Activated CD4-positive, alpha-beta memory T cell treated with anti-CD3 and anti-CD28 coated beads, Interleukin-2, amount 10 ng/mL, durations not matched to agents 7 days and 5 days (primary cell): ENCODE measurements around the gene STARD10. TPM values are rescaled to one million over a fixed set of nuclear protein-coding genes. Genes with fewer than 3 reads are reported as not detected.
A peak's percentile ranks its signal among the peaks of the same experiment; 100 is the strongest.

Experiments used
- CTCF ChIA-PET: fragments of 350-600 bp; sonication (Branson Sonifier 250); formaldehyde crosslinking; loops from one replicate; lab custom pipeline; 2021; ENCODE audit warnings: antibody characterized with exemption, inconsistent platforms; lab: Charles Lee
- POLR2A ChIA-PET: fragments of 350-600 bp; sonication (Branson Sonifier 250); formaldehyde crosslinking; loops from one replicate; lab custom pipeline; 2021; ENCODE audit warnings: antibody characterized with exemption; lab: Charles Lee
- DNase-seq: peaks from one replicate; pipeline ENCODE4 v3.0.0-alpha.2; 2020
- H3K27ac Mint-ChIP-seq: one replicate; pipeline ENCODE4 v1.8.0; 2021; ENCODE audit warnings: mild to moderate bottlenecking, mixed read lengths
- H3K27me3 Mint-ChIP-seq: one replicate; pipeline ENCODE4 v1.8.0; 2021; ENCODE audit warnings: mixed read lengths
- H3K36me3 Mint-ChIP-seq: one replicate; pipeline ENCODE4 v1.8.0; 2021; ENCODE audit warnings: low read depth, mixed read lengths
- H3K4me1 Mint-ChIP-seq: one replicate; pipeline ENCODE4 v1.8.0; 2021; ENCODE audit warnings: mixed read lengths
- H3K4me3 Mint-ChIP-seq: one replicate; pipeline ENCODE4 v1.8.0; 2021; ENCODE audit warnings: mild to moderate bottlenecking, mixed read lengths
- H3K9me3 Mint-ChIP-seq: one replicate; pipeline ENCODE4 v1.8.0; 2021; ENCODE audit warnings: mixed read lengths
- total RNA-seq, 2 experiments: library from RNA; stranded (reverse); gene quantifications; one replicate each; pipeline ENCODE4 v1.2.3, GENCODE V29; 2021

The STARD10 gene
- total RNA-seq, 2 experiments from 2014 or later = 11.3 to 11.6 TPM

DNA sequence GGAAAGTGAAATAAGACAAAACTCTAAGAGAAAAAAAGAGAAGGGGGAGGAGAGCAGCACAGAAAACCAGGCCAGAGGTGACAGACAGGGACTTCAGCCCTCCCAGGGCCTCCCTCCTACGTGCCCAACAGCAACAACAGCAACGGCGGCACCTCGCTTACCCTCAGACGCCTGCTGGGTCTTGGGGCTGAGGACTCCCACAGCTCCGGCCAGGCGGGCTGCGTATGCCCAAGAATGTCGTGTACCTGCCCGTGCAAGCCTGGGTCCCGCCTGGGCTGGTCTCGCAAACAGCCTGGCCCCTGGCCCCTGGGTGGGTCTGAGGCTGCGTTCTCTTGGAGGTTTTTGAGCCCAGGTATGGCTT, 72.2 kb downstream of the STARD10 start:
- H3K9me3 Mint-ChIP-seq = no peaks in the 10 kb centered on the region
- ChIA-PET CTCF (interaction anchor here (1.5 to 4.1 kb wide), 4 partner anchors 37 to 91 kb away, joined by 3 to 29 read pairs (median 10); no protein-coding TSS in a partner anchor), POLR2A (interaction anchor here (0.6 to 3.4 kb wide), 11 partner anchors 10 to 431 kb away, joined by 3 to 24 read pairs (median 6); partner anchors contain the start of genes ATG16L2 and STARD10)
- H3K36me3 Mint-ChIP-seq = peaks cover 39% of the 10 kb centered on the region
- H3K4me1 Mint-ChIP-seq = peaks cover 60% of the 10 kb centered on the region
- DNase-seq = peak; percentile 52
- peak overlapping the region; percentile 86 for H3K27ac Mint-ChIP-seq
- H3K27me3 Mint-ChIP-seq = no peaks in the 10 kb centered on the region
- peak overlapping the region; percentile 89 for H3K4me3 Mint-ChIP-seq

DNA sequence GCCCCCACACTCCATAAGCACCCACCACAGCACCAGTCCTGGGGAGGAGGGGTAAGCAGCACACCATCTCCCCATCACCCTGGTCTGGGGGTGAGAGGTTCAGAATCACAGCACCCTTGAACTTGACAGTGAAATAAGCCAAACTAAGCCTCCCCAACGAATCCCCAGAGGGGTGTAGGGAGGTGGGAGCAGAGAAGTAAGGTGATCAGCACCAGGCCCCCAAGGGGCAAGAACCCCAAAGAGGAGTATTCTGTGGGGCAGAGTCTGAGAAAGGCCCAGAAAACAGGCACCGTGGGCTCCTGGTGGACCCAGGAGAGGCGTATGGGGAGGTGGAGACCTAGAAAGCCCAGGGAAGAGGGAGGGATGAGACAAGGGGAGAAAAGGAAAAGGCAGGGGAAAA, 72.6 kb downstream of the STARD10 start:
- Mint-ChIP-seq H3K36me3 (peaks cover 38% of the 10 kb centered on the region), H3K27ac (peak overlapping the region; percentile 86), H3K9me3 (no peaks in the 10 kb centered on the region), H3K27me3 (no peaks in the 10 kb centered on the region), H3K4me1 (peaks cover 60% of the 10 kb centered on the region), H3K4me3 (peak overlapping the region; percentile 89)
- DNase-seq = no peak
- CTCF ChIA-PET = interaction anchor here (1.3 to 4.1 kb wide), 4 partner anchors 37 to 92 kb away, joined by 3 to 29 read pairs (median 8); no protein-coding TSS in a partner anchor
- POLR2A ChIA-PET = interaction anchor here (2.0 to 3.4 kb wide), 4 partner anchors 10 to 94 kb away, joined by 6 to 24 read pairs (median 12); partner anchors contain the start of gene ATG16L2

DNA sequence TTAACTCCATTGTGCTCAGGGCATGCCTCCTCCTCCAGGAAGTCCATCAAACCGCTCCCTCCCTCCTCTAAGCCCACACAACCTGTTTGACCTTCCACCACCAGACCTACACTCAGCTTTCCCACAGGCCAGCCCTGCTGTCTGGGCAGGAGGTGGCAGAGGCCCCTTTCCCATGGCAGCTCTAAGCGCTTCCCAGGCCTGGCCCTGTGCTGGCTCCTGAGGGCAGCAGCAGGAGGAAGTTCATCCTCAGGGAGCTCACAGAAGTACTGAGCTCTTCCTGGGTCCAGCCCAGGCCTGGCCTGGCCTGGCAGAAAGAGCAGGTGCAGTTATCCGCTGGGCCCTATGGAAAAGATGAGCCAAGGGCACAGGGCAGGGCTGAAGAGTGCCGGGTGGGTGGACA, 73.1 kb downstream of the STARD10 start:
- H3K4me3 Mint-ChIP-seq = peak overlapping the region; percentile 89
- H3K27me3 Mint-ChIP-seq = no peaks in the 10 kb centered on the region
- peaks cover 62% of the 10 kb centered on the region for H3K4me1 Mint-ChIP-seq
- H3K9me3 Mint-ChIP-seq = no peaks in the 10 kb centered on the region
- CTCF ChIA-PET = interaction anchor here (1.0 to 4.1 kb wide), 5 partner anchors 36 to 92 kb away, joined by 3 to 29 read pairs (median 4); partner anchors contain the start of gene STARD10
- peak overlapping the region; percentile 86 for H3K27ac Mint-ChIP-seq
- POLR2A ChIA-PET = interaction anchor here (1.0 to 2.3 kb wide), 3 partner anchors 11 to 40 kb away, joined by 3 to 7 read pairs (median 6); no protein-coding TSS in a partner anchor
- DNase-seq = no peak
- peaks cover 35% of the 10 kb centered on the region for H3K36me3 Mint-ChIP-seq

DNA sequence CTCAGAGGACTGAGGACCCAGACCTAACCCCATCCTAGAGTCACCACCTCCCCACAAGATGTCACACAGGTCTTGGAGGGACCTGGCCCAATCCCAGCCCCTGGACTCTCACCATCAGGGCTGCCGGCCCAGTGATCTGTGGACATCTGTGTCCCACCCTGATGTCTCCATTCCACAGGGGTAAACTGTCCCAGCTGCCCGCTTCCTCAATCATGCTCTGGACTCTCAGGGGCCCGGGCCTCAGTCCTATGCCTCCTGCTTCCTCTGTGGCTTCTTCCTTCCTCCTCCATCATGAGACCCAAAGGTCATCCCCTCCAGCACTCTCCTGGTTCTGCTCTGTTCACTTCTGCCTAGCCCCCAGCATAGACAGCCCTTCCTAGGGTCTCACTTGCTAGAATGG, 73.8 kb downstream of the STARD10 start:
- Mint-ChIP-seq H3K4me1 (peaks cover 55% of the 10 kb centered on the region), H3K4me3 (peak overlapping the region; percentile 89), H3K27me3 (no peaks in the 10 kb centered on the region), H3K36me3 (peaks cover 27% of the 10 kb centered on the region), H3K27ac (peak overlapping the region; percentile 86), H3K9me3 (no peaks in the 10 kb centered on the region)
- CTCF ChIA-PET = interaction anchor here (1.0 to 4.1 kb wide), 4 partner anchors 36 to 93 kb away, joined by 4 to 29 read pairs (median 8); partner anchors contain the start of gene STARD10
- POLR2A ChIA-PET = interaction anchor here (1.0 to 2.0 kb wide), 3 partner anchors 18 to 96 kb away, joined by 3 to 6 read pairs (median 4); no protein-coding TSS in a partner anchor
- no peak for DNase-seq

DNA sequence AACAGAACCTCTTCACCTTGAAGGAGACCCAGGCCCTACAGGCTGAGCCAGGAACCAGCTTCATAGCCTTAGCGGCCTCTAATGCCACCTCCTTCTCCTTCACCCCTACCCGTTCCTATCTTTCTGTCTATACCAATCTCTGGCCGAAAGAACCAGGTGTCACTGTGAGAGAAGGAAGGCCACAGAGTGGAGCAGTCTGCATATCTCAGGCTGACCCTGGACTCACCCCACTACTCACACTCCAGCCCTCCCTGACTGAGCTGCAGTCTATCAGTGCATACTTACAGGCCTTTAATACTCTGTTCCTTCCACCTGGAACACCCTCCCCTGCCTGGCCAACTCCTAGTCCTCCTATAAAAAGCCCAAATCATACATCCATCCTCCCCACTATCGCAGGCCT, 74.3 kb downstream of the STARD10 start:
- Mint-ChIP-seq H3K4me1 (peaks cover 54% of the 10 kb centered on the region), H3K27ac (peak overlapping the region; percentile 86), H3K9me3 (no peaks in the 10 kb centered on the region), H3K36me3 (peaks cover 27% of the 10 kb centered on the region), H3K27me3 (no peaks in the 10 kb centered on the region), H3K4me3 (peak overlapping the region; percentile 21)
- ChIA-PET POLR2A (interaction anchor here (0.7 to 1.3 kb wide), 2 partner anchors 96 to 548 kb away, joined by 3 to 4 read pairs; no protein-coding TSS in a partner anchor), CTCF (interaction anchor here (3.4 kb wide), 1 partner anchor 35 kb away, joined by 12 read pairs; no protein-coding TSS in a partner anchor)
- DNase-seq = no peak

DNA sequence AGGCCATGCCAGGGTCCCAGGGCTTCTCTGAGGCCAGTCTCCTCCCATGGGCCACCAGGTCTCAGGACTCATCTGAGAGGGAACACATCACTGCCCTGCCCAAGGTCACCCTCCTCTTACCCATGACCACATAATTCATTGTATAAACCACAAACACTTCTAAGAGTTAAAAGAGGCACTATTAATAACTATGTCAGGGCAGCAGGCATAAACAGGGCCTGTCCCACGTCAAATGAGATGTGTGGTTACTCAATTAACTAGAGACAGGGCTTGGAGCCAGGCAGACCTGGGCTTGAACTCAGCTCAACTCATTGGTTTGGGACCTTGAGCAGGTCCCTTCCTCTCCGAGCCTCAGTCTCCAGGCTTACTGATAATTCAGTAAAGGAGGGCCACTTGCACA, 74.7 kb downstream of the STARD10 start:
- H3K27me3 Mint-ChIP-seq = no peaks in the 10 kb centered on the region
- peaks cover 27% of the 10 kb centered on the region for H3K36me3 Mint-ChIP-seq
- no peak for DNase-seq
- H3K27ac Mint-ChIP-seq = no peak overlapping the region
- peaks cover 54% of the 10 kb centered on the region for H3K4me1 Mint-ChIP-seq
- ChIA-PET POLR2A (interaction anchor here (0.7 to 1.3 kb wide), 3 partner anchors 75 to 549 kb away, joined by 3 to 4 read pairs (median 3); no protein-coding TSS in a partner anchor), CTCF (interaction anchor here (3.4 kb wide), 1 partner anchor 35 kb away, joined by 12 read pairs; no protein-coding TSS in a partner anchor)
- H3K9me3 Mint-ChIP-seq = no peaks in the 10 kb centered on the region
- no peak overlapping the region for H3K4me3 Mint-ChIP-seq

DNA sequence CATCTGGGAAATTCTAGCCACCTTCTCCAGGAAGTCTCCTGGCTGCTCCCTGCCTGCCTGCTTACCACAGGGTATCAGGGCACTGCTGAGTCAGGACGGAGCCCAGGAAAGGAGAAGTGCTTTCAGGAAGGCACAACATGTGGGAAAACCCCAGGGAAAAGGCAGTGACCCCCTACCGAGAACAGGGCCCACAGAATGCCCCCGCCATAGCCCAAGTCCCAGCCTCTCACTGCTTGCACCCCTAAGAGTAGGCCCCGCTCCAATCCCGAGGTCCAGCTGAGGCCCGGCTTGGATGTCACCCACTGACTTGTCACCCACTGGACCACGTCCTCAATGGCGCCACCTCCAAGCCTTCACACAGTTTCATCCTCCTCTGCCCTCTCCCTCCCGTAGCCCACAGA, 75.7 kb downstream of the STARD10 start:
- ChIA-PET CTCF (interaction anchor here (3.4 kb wide), 1 partner anchor 34 kb away, joined by 12 read pairs; no protein-coding TSS in a partner anchor), POLR2A (interaction anchor here (1.2 kb wide), 2 partner anchors 77 to 95 kb away, joined by 3 read pairs; no protein-coding TSS in a partner anchor)
- no peak for DNase-seq
- H3K4me3 Mint-ChIP-seq = no peak overlapping the region
- H3K36me3 Mint-ChIP-seq = peaks cover 27% of the 10 kb centered on the region
- H3K27ac Mint-ChIP-seq = no peak overlapping the region
- H3K4me1 Mint-ChIP-seq = peaks cover 47% of the 10 kb centered on the region
- no peaks in the 10 kb centered on the region for H3K27me3 Mint-ChIP-seq
- H3K9me3 Mint-ChIP-seq = no peaks in the 10 kb centered on the region

DNA sequence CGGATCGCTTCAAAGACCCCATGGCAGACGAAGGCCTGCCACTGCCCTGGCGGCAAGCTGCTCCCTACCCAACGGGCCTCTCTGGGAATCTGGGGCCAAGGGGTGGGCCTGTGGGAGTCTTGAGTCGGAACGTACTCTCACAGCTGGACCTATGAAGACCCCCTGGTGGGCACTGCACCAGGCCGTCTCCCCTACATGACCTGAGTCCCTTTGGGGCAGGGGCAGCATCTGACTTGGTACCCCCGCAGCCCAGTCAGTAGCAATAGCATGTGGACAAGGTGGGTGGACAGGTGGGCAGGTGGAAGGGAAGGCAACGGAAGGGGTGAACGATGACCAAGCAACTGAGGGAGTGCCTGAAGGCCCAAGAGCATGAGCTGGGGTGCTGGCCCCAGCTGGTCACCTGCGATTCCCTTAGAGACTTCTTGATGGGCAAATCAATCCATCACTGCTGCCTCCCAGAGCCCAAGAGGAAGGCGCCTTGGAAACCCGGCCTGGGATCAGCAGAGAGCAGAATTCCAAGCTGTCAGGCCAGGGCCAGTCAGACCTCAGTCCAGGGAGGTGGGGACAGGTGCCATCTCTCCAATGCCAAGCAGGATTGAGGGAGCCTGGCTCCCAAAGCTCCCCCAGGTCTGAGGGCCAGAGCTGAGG, 76.9 kb downstream of the STARD10 start:
- Mint-ChIP-seq H3K4me3 (no peak overlapping the region), H3K36me3 (peaks cover 31% of the 10 kb centered on the region), H3K27me3 (no peaks in the 10 kb centered on the region), H3K4me1 (peaks cover 38% of the 10 kb centered on the region), H3K27ac (no peak overlapping the region), H3K9me3 (no peaks in the 10 kb centered on the region)
- POLR2A ChIA-PET = interaction anchor here (0.7 to 1.2 kb wide), 3 partner anchors 10 to 96 kb away, joined by 3 read pairs; no protein-coding TSS in a partner anchor
- no peak for DNase-seq
- CTCF ChIA-PET = interaction anchor here (0.8 to 1.2 kb wide), 4 partner anchors 8 to 76 kb away, joined by 3 to 5 read pairs (median 4); no protein-coding TSS in a partner anchor

DNA sequence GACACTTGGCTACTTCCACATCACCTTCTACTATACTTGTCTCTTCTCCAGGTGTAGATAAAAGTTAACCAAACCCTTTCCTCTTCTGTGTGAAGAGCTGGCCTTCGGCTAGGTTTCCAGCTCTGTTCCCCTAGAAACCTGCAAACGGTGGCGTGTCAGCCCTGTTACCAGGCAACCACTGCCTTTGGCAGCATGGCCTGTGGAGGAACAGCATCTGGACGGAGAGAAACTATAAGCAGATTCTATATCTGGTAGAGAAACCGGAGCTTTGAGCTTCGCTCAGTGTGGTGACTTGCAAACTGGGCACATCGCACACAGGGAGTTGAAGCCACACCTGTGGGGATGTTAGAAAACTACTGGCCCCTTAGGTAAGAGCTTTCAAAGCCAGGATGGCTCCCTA, 77.6 kb downstream of the STARD10 start:
- ChIA-PET POLR2A (interaction anchor here (0.6 to 1.1 kb wide), 3 partner anchors 10 to 223 kb away, joined by 3 read pairs; no protein-coding TSS in a partner anchor), CTCF (interaction anchor here (0.7 to 1.2 kb wide), 6 partner anchors 9 to 278 kb away, joined by 3 to 5 read pairs (median 3); no protein-coding TSS in a partner anchor)
- DNase-seq = no peak
- Mint-ChIP-seq H3K9me3 (no peaks in the 10 kb centered on the region), H3K27ac (no peak overlapping the region), H3K4me3 (no peak overlapping the region), H3K4me1 (peaks cover 35% of the 10 kb centered on the region), H3K36me3 (peaks cover 27% of the 10 kb centered on the region), H3K27me3 (no peaks in the 10 kb centered on the region)

DNA sequence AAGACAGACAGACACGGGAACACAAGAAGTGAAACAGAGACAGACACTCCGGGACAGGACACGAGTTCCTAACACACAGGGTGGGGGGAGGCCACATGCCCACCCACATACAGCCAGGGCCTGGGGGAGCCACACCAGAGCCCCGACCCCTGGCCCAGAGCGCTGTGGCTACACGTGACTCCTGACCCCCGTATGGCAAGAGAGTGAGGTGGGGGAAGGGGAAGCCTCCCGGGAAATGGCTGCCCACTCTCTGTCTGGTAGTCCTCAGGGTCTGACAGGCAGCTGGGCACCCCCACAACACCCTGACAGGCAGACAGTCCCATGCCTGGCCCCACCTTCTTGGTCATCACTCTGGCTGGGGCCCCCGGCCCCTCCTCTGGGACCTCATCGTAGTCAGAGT, 81.0 kb downstream of the STARD10 start:
- H3K4me3 Mint-ChIP-seq = no peak overlapping the region
- peaks cover 2% of the 10 kb centered on the region for H3K4me1 Mint-ChIP-seq
- CTCF ChIA-PET = no interaction called here
- H3K27ac Mint-ChIP-seq = no peak overlapping the region
- peaks cover 36% of the 10 kb centered on the region for H3K36me3 Mint-ChIP-seq
- H3K27me3 Mint-ChIP-seq = no peaks in the 10 kb centered on the region
- no peaks in the 10 kb centered on the region for H3K9me3 Mint-ChIP-seq
- POLR2A ChIA-PET = no interaction called here
- DNase-seq = no peak

DNA sequence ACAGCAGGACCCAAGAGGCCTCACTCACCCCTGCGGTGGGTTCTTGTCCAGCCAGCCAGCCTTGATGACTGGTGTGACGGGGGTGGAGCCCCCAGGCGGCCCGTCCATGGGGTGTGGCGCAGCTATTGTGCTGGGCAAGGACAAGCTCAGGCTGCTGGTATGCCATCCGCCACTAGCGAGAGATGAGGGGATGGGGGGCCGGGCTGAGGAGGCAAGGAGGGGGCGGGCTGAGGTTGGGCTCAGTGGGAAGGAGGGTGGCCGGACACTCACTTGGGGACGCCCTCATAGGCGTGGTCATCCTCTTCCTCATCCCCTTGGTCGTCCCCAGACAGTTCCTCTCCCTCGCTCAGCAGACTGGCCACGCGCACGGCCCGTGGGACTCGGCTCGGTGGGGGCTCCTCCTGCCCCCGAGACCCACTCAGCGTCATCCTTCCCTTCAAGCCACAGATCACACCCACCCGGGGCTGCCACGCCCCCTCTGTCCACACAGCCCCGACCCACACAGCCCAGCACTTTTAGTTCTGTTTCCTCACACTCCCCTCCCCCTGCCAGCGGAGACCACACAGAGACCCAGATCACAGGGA, 81.6 kb downstream of the STARD10 start:
- H3K4me1 Mint-ChIP-seq = peaks cover 2% of the 10 kb centered on the region
- no peak for DNase-seq
- H3K4me3 Mint-ChIP-seq = no peak overlapping the region
- H3K9me3 Mint-ChIP-seq = no peaks in the 10 kb centered on the region
- no peaks in the 10 kb centered on the region for H3K27me3 Mint-ChIP-seq
- CTCF ChIA-PET = no interaction called here
- POLR2A ChIA-PET = no interaction called here
- H3K36me3 Mint-ChIP-seq = peaks cover 41% of the 10 kb centered on the region
- H3K27ac Mint-ChIP-seq = no peak overlapping the region

DNA sequence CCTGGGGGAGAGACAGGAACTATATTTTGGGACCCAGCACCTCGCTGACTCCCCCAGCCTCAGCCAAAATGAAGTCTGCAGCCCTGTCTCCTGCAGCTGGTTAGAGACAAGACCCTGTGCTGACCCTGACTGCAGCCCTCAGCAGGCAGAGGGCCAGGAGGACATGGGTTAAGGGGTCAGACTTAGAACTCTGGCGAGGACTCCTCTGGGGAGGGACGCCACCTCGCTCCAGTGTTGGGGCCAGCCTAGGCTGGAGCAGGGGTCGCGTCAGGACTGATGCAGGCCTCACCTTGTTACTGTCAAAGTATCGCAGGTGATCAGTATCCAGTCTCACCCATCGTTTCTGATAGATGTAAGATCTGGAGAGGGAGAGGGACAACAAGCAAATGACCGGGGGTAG, 82.7 kb downstream of the STARD10 start:
- ChIA-PET CTCF (no interaction called here), POLR2A (no interaction called here)
- no peak for DNase-seq
- Mint-ChIP-seq H3K4me1 (peaks cover under 1% of the 10 kb centered on the region), H3K27ac (no peak overlapping the region), H3K27me3 (no peaks in the 10 kb centered on the region), H3K36me3 (peaks cover 52% of the 10 kb centered on the region), H3K9me3 (no peaks in the 10 kb centered on the region), H3K4me3 (no peak overlapping the region)
